Naive thymus-derived CD4-positive, alpha-beta T cell (primary cell): ENCODE results near the gene PSMB10. TPM values are rescaled to one million over a fixed set of nuclear protein-coding genes. Genes with fewer than 3 reads are reported as not detected.

Source experiments
- ATAC-seq: fragments of 150-1000 bp; cut with Tn5 transposase; 2 replicates; pipeline ENCODE4 v1.10.0; 2021; ENCODE audit warnings: mild to moderate bottlenecking, moderate library complexity
- CTCF ChIA-PET: fragments of 350-600 bp; sonication (Branson Sonifier 250); formaldehyde crosslinking; loops from one replicate; lab custom pipeline; 2021; ENCODE audit warnings: antibody characterized with exemption; lab: Charles Lee
- POLR2A ChIA-PET: fragments of 350-600 bp; sonication (Branson Sonifier 250); formaldehyde crosslinking; loops from one replicate; lab custom pipeline; 2021; ENCODE audit warnings: antibody characterized with exemption, inconsistent platforms; lab: Charles Lee
- DNase-seq, 9 donors: peaks; one replicate each; pipeline versions ENCODE4 v3.0.0 to v3.0.0-alpha.2; 2020 to 2022; ENCODE audit warnings: mixed read lengths in 1 of 9
- H3K27ac ChIP-seq: one replicate; pipeline ENCODE4 v1.7.0; 2013; ENCODE audit warnings: mild to moderate bottlenecking, low read depth, low read length, moderate library complexity
- H3K27me3 ChIP-seq, 2 donors: one replicate each; pipeline ENCODE4 v1.7.0; 2013; ENCODE audit warnings: low read length in 2 of 2, mild to moderate bottlenecking in 2 of 2, moderate library complexity in 2 of 2; ENCODE audit not compliant: control insufficient read depth in 2 of 2, insufficient read depth in 2 of 2
- H3K36me3 ChIP-seq, 3 experiments: 1 replicate in 2 of 3; 2 replicates in 1 of 3; pipeline ENCODE4 v1.7.0; 2013; ENCODE audit warnings: low read length in 3 of 3, mild to moderate bottlenecking in 3 of 3, moderate library complexity in 1 of 3; ENCODE audit not compliant: insufficient read depth in 3 of 3, control insufficient read depth in 2 of 3
- H3K4me1 ChIP-seq, 2 donors: one replicate each; pipeline ENCODE4 v1.7.0; 2013; ENCODE audit warnings: low read length in 2 of 2, mild to moderate bottlenecking in 2 of 2, moderate library complexity in 1 of 2; ENCODE audit not compliant: control insufficient read depth in 2 of 2, insufficient read depth in 2 of 2
- H3K4me3 ChIP-seq: 2 replicates; pipeline ENCODE4 v1.7.0; 2013; ENCODE audit warnings: mild to moderate bottlenecking, low read length
- H3K9me3 ChIP-seq, 3 experiments: 1 replicate in 2 of 3; 2 replicates in 1 of 3; pipeline ENCODE4 v1.7.0; 2013; ENCODE audit warnings: low read length in 3 of 3; ENCODE audit not compliant: control insufficient read depth in 2 of 3
- H3K27ac Mint-ChIP-seq, 9 donors: one replicate each; pipeline ENCODE4 v1.8.0; 2020 to 2022; ENCODE audit warnings: mixed read lengths in 9 of 9, mild to moderate bottlenecking in 8 of 9, moderate library complexity in 5 of 9, inconsistent platforms in 2 of 9
- H3K27me3 Mint-ChIP-seq, 5 donors: one replicate each; pipeline ENCODE4 v1.8.0; 2021 to 2022; ENCODE audit warnings: mixed read lengths in 5 of 5, mild to moderate bottlenecking in 1 of 5
- H3K36me3 Mint-ChIP-seq, 5 donors: one replicate each; pipeline ENCODE4 v1.8.0; 2020 to 2022; ENCODE audit warnings: mixed read lengths in 5 of 5, mild to moderate bottlenecking in 3 of 5, inconsistent platforms in 1 of 5
- H3K4me1 Mint-ChIP-seq, 7 donors: one replicate each; pipeline ENCODE4 v1.8.0; 2020 to 2022; ENCODE audit warnings: mixed read lengths in 7 of 7, mild to moderate bottlenecking in 3 of 7, inconsistent platforms in 1 of 7
- H3K4me3 Mint-ChIP-seq, 10 donors: one replicate each; pipeline ENCODE4 v1.8.0; 2020 to 2022; ENCODE audit warnings: mild to moderate bottlenecking in 10 of 10, mixed read lengths in 10 of 10, moderate library complexity in 6 of 10, inconsistent platforms in 2 of 10
- H3K9me3 Mint-ChIP-seq, 11 donors: one replicate each; pipeline ENCODE4 v1.8.0; 2020 to 2022; ENCODE audit warnings: mixed read lengths in 11 of 11, mild to moderate bottlenecking in 4 of 11, inconsistent platforms in 1 of 11, moderate library complexity in 1 of 11
- intact Hi-C, 2 donors: fragments of 100-400 bp; cut with micrococcal nuclease; formaldehyde crosslinking; loops; one replicate each; pipeline ENCODE4 v1.15.1; 2023
- polyA plus RNA-seq, 2 donors: library from polyadenylated mRNA; unstranded; fragments of 300-500 nt; fragmentation: Illumina TruSeq; gene quantifications; one replicate each; pipeline ENCODE4 v1.2.3, GENCODE V29; 2021
- total RNA-seq, 6 experiments: library from RNA in 5 of 6; stranded (reverse) in 5 of 6; gene quantifications; 1 replicate in 5 of 6; 2 replicates in 1 of 6; pipeline ENCODE4 v1.2.3 and lab custom pipeline; 2021 to 2026

PSMB10 gene
- total and polyA plus RNA-seq, 7 experiments from 2014 or later = 101 to 542 (median 144) TPM

- no peaks in the 10 kb centered on the region for H3K27me3 Mint-ChIP-seq
- H3K4me3 Mint-ChIP-seq = peak overlapping the region in 1 of 10 donors; percentile 42
- H3K9me3 Mint-ChIP-seq = peaks cover 0 to 2% (median 0%) of the 10 kb centered on the region in 11 donors
- H3K27me3 ChIP-seq = no peaks in the 10 kb centered on the region
- H3K36me3 Mint-ChIP-seq = peaks cover 2 to 19% (median 4%) of the 10 kb centered on the region in 5 donors
- peaks cover 20 to 46% (median 28%) of the 10 kb centered on the region in 7 donors for H3K4me1 Mint-ChIP-seq
- ATAC-seq = no peak
- H3K9me3 ChIP-seq = no peaks in the 10 kb centered on the region
- no peak overlapping the region for H3K27ac Mint-ChIP-seq
- DNase-seq = no peak
- CTCF ChIA-PET = no interaction called here
- peaks cover 0 to 34% (median 5%) of the 10 kb centered on the region in 3 experiments for H3K36me3 ChIP-seq
- no peak overlapping the region for H3K4me3 ChIP-seq
- no peak overlapping the region for H3K27ac ChIP-seq
- POLR2A ChIA-PET = interaction anchor here (0.8 to 1.6 kb wide), 2 partner anchors 8 to 21 kb away, joined by 3 to 4 read pairs; partner anchors contain the start of gene LCAT
- intact Hi-C loops = no loop called here
- peaks cover 10 to 14% of the 10 kb centered on the region in 2 donors for H3K4me1 ChIP-seq
Observed at GRCh38 chr16:67964477-67965131, 28.0 kb upstream of the PSMB10 start.

- Histone ChIP-seq H3K4me3 (no peak overlapping the region), H3K36me3 (peaks cover 0 to 42% (median 5%) of the 10 kb centered on the region in 3 experiments), H3K27me3 (no peaks in the 10 kb centered on the region), H3K27ac (no peak overlapping the region), H3K4me1 (peaks cover 10 to 14% of the 10 kb centered on the region in 2 donors), H3K9me3 (no peaks in the 10 kb centered on the region)
- H3K27ac Mint-ChIP-seq = no peak overlapping the region
- H3K9me3 Mint-ChIP-seq = no peaks in the 10 kb centered on the region
- DNase-seq = no peak
- no peaks in the 10 kb centered on the region for H3K27me3 Mint-ChIP-seq
- ATAC-seq = no peak
- intact Hi-C loops = no loop called here
- peaks cover 2 to 21% (median 4%) of the 10 kb centered on the region in 5 donors for H3K36me3 Mint-ChIP-seq
- CTCF ChIA-PET = no interaction called here
- POLR2A ChIA-PET = interaction anchor here (0.8 kb wide), 1 partner anchor 9 kb away, joined by 3 read pairs; no protein-coding TSS in a partner anchor
- H3K4me1 Mint-ChIP-seq = peaks cover 13 to 40% (median 22%) of the 10 kb centered on the region in 7 donors
- no peak overlapping the region for H3K4me3 Mint-ChIP-seq
Observed at GRCh38 chr16:67963662-67964321, 27.1 kb upstream of the PSMB10 start.

- no peak for DNase-seq
- H3K27me3 ChIP-seq = no peaks in the 10 kb centered on the region
- Mint-ChIP-seq H3K4me1 (peaks cover 13 to 40% (median 22%) of the 10 kb centered on the region in 7 donors), H3K9me3 (no peaks in the 10 kb centered on the region), H3K36me3 (peaks cover 3 to 24% (median 8%) of the 10 kb centered on the region in 5 donors), H3K27me3 (no peaks in the 10 kb centered on the region), H3K27ac (peak overlapping the region in 3 of 9 donors; percentile 28 to 65 (median 51)), H3K4me3 (no peak overlapping the region)
- CTCF ChIA-PET = interaction anchor here (0.5 kb wide), 1 partner anchor 148 kb away, joined by 4 read pairs; no protein-coding TSS in a partner anchor
- no peak overlapping the region for H3K27ac ChIP-seq
- peaks cover 0 to 44% (median 5%) of the 10 kb centered on the region in 3 experiments for H3K36me3 ChIP-seq
- no peaks in the 10 kb centered on the region for H3K9me3 ChIP-seq
- POLR2A ChIA-PET = no interaction called here
- no peak for ATAC-seq
- no peak overlapping the region for H3K4me3 ChIP-seq
- peaks cover 10 to 14% of the 10 kb centered on the region in 2 donors for H3K4me1 ChIP-seq
- intact Hi-C loops = no loop called here
Observed at GRCh38 chr16:67963292-67963661, 26.6 kb upstream of the PSMB10 start.

- Histone ChIP-seq H3K4me3 (no peak overlapping the region), H3K27ac (no peak overlapping the region), H3K27me3 (no peaks in the 10 kb centered on the region), H3K9me3 (no peaks in the 10 kb centered on the region), H3K36me3 (peaks cover 0 to 44% (median 5%) of the 10 kb centered on the region in 3 experiments), H3K4me1 (peaks cover 5 to 8% of the 10 kb centered on the region in 2 donors)
- Mint-ChIP-seq H3K36me3 (peaks cover 3 to 28% (median 9%) of the 10 kb centered on the region in 5 donors), H3K4me3 (no peak overlapping the region), H3K9me3 (no peaks in the 10 kb centered on the region), H3K27me3 (no peaks in the 10 kb centered on the region), H3K27ac (peak overlapping the region in 1 of 9 donors; percentile 65), H3K4me1 (peaks cover 6 to 32% (median 18%) of the 10 kb centered on the region in 7 donors)
- intact Hi-C loops = no loop called here
- ChIA-PET POLR2A (interaction anchor here (0.8 kb wide), 1 partner anchor 9 kb away, joined by 3 read pairs; no protein-coding TSS in a partner anchor), CTCF (interaction anchor here (0.5 kb wide), 1 partner anchor 365 kb away, joined by 3 read pairs; no protein-coding TSS in a partner anchor)
- DNase-seq (no peak), ATAC-seq (no peak)
Observed at GRCh38 chr16:67962135-67962534, 25.5 kb upstream of the PSMB10 start.

GRCh38 chr16:67961551-67961957, 24.9 kb upstream of the PSMB10 start:
- ChIA-PET CTCF (interaction anchor here (0.5 kb wide), 1 partner anchor 365 kb away, joined by 3 read pairs; no protein-coding TSS in a partner anchor), POLR2A (no interaction called here)
- no peak overlapping the region for H3K4me3 Mint-ChIP-seq
- peaks cover 0 to 44% (median 5%) of the 10 kb centered on the region in 3 experiments for H3K36me3 ChIP-seq
- no peak overlapping the region for H3K4me3 ChIP-seq
- no peaks in the 10 kb centered on the region for H3K27me3 ChIP-seq
- DNase-seq (no peak), ATAC-seq (no peak)
- intact Hi-C loops = no loop called here
- no peak overlapping the region for H3K27ac ChIP-seq
- H3K9me3 ChIP-seq = no peaks in the 10 kb centered on the region
- no peaks in the 10 kb centered on the region for H3K9me3 Mint-ChIP-seq
- peaks cover 5 to 27% (median 12%) of the 10 kb centered on the region in 7 donors for H3K4me1 Mint-ChIP-seq
- peaks cover 0 to 2% of the 10 kb centered on the region in 2 donors for H3K4me1 ChIP-seq
- H3K27ac Mint-ChIP-seq = no peak overlapping the region
- H3K36me3 Mint-ChIP-seq = peaks cover 3 to 28% (median 9%) of the 10 kb centered on the region in 5 donors
- no peaks in the 10 kb centered on the region for H3K27me3 Mint-ChIP-seq

GRCh38 chr16:67959536-67960329, 23.1 kb upstream of the PSMB10 start:
- H3K4me3 ChIP-seq = no peak overlapping the region
- Mint-ChIP-seq H3K36me3 (peaks cover 3 to 28% (median 9%) of the 10 kb centered on the region in 5 donors), H3K9me3 (no peaks in the 10 kb centered on the region), H3K27ac (no peak overlapping the region), H3K4me3 (no peak overlapping the region), H3K27me3 (no peaks in the 10 kb centered on the region), H3K4me1 (peaks cover 0 to 10% (median 6%) of the 10 kb centered on the region in 7 donors)
- DNase-seq (no peak), ATAC-seq (no peak)
- intact Hi-C loops = no loop called here
- no peaks in the 10 kb centered on the region for H3K27me3 ChIP-seq
- ChIA-PET CTCF (interaction anchor here (0.6 kb wide), 1 partner anchor 46 kb away, joined by 3 read pairs; no protein-coding TSS in a partner anchor), POLR2A (no interaction called here)
- H3K27ac ChIP-seq = no peak overlapping the region
- peaks cover 0 to 44% (median 5%) of the 10 kb centered on the region in 3 experiments for H3K36me3 ChIP-seq
- no peaks in the 10 kb centered on the region for H3K9me3 ChIP-seq
- H3K4me1 ChIP-seq = no peaks in the 10 kb centered on the region
